Measurements from ENCODE around the gene RBFOX1.

Gene RBFOX1

DNA sequence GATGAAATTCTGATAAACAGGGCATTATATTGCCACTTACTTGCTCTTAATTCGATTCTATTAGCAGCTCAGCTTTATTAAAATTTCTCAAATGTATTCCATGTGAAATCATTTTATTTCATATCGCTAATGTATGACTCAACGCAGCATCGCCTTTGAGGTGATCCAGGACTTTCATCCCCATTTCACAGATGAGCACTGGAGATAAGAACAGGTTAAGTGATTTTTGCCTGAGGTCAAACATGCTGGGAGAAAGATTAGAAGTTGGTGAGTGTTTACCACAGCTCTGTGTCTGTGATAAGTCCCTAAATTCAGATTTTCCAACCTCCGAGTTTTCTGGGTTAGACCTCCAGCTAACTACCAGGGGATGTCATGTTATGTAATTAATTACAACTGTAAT is 43.6 kb downstream of the RBFOX1 start:
- no peak for FAIRE-seq

DNA sequence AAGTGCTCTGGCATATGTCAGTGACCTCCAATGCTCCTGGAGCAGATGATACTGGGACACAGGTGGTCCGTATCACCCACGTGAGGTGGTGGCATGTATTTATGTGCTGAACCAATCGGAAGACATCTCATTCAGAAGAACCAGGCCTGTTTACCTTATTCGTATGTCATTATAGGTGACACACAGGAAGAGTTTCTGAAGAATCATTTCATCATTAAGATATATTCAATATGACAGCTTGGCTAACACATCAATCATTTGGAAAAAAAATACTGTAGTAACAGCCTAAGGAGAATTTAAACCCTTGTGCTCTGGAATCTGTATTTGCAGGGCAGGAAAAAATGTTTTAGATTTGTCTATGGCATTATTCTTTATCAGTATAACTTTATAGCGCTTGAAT is 44.6 kb downstream of the RBFOX1 start:
- no peak for FAIRE-seq

DNA sequence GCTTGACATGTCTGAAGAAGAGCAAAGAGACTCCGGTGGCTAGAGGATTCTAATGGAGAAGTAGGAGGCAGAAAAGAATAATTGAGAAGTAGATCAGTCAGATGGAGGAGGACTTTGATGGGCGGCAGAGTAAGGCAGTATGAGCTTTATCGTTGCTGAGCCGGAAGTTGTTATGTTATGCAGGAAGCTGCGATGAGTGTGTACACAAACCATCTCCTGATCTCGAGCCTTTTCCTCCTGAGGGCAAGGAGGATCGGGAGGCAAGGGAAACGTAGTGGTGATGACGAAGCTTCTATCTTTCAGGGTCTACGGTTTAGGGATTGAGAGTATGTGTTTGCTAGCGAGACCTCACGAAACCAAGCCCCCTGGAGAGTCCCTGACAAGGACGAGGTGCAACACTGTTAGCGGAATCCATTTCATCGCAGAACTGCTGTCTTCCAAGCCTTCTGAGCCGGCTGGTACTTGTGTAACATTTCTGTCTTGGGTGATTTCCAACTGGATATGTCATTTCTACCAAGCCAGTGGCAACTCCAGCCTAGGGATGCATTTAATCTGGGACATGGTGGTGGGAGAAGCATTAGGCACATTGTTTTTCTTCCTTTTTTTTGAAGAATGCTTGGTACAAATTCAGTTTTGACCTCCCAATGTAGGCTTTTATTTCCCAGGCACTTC is 45.5 kb downstream of the RBFOX1 start:
- FAIRE-seq = no peak

DNA sequence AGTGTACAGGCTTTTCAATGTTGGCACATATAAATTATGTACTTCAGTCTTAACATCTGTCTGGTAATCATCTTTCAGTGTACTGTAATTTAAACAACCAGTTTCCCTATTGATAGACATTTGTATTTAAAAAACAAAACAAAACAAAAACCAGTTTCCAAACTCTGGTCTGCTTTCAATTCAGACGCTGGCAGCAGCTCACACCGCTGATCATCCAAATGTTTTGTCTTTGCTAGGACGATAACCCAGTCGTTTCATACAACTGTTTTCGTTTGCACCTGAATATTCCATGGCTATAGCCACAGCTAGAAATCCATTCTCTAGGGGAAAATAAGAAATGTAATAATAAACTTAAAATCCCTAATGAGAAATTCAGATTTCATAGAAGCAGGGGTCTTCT is 47.8 kb downstream of the RBFOX1 start:
- FAIRE-seq = no peak

DNA sequence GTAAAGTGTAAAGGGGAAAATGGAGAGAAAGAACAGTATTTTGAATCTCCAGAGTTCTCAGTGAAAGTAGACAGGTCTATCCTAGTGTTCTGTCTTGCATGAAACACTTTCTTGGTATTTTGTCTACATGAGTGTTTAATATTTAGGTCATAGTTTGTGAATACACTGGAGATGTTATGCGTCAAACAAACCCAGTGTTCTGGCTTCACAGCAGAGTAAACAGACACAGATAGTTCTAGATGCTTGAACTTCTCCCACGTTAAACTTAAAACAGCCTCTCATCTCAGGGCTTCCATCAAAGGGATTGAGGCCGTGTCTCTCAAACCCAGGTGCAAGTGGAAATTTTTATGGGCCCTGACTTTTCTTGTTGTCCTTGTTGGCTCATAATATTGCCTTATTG is 48.3 kb downstream of the RBFOX1 start:
- FAIRE-seq = no peak

DNA sequence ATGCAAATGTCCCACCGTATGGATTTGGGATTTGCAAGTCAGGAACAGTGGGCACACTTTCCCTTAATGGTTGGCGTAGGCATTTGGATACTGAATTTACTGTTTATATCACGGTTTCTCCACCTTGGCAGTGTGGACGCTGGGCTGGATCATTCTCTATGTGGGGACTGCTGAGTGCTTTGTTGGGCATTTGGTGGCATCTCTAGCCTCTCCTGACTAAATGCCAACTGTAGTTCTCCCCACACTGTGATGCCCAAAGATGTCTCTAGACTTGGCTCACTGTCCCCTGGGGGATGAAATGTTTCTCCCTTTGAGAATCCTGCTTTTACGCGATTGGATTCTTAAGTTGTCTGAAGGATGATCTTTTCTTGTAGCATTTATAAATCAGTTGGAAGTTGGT is 49.0 kb downstream of the RBFOX1 start:
- FAIRE-seq = no peak

DNA sequence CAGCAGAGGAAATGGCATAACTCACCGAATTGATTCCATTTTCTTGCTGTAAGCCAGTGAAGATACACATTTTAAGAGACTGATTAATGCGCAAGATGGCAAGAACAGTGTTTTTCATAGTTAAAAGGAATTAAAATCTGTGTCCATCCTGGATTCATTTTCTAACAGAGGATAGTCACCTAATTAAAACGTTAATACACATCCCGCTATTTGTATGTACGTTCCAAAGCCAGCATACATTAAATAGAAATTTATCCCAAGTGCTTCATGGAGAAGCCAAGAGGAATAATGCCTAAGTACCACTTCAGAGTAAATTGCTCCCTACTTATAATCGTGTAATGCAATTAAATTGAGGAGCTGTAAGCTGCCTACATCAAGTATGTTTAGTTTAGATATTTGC is 49.9 kb downstream of the RBFOX1 start:
- FAIRE-seq = no peak

DNA sequence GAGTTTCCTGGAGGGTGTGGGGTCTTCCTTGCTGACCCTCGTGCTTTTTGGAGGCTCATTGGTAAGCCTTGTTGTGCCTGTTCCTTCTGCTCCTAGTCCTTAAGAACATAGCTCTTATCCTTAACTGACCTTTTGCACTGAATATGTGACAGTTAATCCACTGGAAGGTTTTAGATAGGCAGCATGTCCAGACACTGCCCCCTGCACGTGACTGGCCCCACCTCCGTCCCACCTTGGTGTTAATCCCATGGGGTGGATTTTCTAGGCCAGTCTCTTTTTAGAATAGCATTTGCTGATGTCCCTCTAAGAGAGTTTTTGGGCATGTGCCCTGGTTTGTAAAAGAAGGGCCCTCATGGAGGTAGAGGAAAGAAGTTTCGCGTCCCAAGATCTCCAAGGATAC is 58.3 kb downstream of the RBFOX1 start:
- no peak for FAIRE-seq

DNA sequence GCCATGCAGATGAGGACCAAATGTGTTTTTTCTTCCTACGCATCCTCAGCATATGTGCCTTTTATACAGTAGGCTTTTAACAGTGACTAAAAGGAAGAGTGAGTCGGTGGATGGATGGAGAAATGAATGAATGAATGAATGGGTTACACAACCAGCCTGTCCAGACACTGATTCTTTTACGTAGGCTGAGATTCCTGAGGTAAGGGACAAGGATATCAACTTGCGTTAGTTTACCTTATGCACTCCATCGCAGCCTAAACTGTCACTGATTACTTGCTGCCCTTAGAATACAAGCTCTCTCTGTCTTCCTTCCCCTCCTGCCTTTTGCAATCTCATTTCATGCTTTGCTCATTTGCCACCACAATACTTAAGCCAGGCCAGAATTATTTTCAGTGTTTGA is 59.0 kb downstream of the RBFOX1 start:
- FAIRE-seq = no peak

DNA sequence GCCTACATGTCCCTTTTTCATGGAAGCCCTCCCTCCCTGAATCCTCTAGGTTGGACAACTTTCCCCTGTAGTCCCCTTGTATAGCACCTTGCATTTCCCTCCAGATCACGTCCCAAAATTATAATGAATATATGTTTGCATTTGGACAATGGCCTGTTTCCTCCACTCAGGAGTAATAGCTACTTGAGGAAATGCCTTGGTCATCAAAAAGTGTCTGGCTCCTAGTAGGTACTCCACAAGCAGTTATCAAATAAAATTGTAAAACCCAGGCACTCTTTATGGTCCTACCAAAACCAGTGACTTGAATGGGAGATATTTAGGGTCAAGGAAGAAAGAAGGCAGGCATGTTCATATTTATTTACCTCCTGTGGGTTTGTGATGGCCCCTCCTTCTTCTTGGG is 59.6 kb downstream of the RBFOX1 start:
- no peak for FAIRE-seq

DNA sequence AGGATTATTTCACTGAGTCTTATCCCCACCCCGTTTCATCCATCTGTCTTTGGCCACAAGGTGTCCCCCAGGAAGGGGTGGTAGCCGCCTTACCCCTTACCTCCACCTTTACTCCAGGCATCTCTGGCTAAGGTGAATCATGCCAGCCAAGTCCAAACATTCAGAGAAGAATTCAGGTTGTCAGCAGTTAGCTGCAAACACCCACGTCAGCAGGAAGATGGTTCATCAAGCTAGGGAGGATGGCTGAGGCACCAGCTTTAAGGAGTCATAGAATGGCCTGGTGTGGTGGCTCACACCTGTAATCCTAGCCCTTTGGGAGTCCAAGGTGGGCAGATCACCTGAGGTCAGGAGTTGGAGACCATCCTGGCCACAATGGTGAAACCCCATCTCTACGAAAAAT is 61.0 kb downstream of the RBFOX1 start:
- FAIRE-seq = no peak

DNA sequence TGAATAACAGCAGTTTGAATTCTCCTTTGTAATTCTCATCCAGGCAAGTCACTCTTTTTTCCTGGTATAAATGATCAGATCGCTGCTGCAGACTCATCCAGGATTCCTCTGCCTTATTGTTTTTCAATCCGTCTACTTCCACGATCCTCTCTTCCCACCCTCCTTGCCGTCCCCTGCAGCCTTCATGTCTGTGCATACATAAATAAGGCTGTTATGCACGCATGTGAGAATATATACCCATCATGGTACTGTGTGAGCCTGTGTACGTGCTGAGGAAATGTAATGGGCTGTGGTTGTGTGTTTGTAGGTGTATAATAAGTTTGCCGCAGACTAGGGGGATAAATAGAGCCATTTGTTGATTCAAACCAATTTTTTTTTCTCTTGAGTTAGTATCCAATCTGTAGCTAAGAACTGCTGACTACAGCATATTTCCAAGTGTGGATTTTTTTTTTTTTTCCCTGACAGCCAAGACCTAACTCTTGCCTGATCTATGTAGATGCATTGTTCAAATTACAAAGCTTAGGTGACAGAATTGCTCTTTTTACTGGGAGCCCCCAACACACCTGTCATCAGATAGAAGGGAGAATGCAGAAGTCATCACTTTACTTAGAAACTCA is 62.2 kb downstream of the RBFOX1 start:
- FAIRE-seq = no peak

DNA sequence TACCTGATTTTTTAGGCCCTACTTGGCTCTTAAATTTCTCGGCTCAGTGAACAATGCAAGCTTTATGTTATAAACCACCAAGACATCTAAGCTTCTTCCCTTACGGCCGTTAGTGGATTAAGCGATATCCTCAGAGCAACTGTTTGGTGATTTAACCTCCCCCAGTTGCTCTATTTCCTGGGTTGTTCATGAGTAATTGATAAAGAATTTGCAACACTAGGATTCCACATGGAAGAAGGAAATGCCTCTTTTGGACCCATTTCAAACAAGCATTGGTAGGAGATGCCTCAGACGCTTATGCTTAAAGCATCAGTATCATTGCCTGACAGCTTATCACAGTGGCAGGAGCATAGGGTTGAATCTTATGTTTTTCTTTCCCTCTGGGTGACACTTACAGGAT is 65.3 kb downstream of the RBFOX1 start:
- no peak for FAIRE-seq

DNA sequence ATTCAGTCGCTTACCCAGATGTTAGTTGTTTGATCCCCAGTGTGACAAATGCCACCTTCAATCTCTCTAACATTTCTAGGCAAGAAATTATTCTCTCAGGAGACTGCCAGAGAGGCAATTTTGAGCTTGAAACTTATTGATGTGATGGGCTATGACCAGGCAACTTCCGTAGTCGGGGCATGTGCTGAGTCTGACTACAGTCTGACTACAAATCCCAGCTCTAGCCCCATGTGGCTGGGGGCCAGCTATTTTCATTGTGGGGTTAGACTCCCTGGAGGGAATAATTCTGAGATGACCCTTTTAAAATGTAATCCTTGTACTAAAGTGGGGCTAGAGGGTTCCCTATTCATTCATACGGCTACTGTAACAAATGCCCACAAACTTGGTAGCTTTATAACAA is 65.9 kb downstream of the RBFOX1 start:
- FAIRE-seq = no peak

DNA sequence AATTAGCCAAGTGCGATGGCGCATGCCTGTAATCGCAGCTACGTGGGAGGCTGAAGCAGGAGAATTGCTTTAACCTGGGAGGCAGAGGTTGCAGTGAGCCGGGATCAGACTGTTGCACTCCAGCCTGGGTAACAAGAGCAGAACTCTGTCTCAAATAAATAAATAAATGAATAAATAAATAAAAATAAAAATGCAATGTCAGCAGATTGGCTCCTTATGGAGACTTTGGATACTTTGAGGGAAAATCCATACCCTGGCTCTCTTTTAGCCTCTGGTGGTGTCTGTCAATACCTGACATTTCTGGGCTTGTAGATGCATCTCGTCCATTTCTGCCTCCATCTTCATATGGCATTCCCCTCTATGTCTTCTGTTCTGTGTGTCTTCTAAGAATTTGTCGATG is 66.7 kb downstream of the RBFOX1 start:
- FAIRE-seq = no peak

DNA sequence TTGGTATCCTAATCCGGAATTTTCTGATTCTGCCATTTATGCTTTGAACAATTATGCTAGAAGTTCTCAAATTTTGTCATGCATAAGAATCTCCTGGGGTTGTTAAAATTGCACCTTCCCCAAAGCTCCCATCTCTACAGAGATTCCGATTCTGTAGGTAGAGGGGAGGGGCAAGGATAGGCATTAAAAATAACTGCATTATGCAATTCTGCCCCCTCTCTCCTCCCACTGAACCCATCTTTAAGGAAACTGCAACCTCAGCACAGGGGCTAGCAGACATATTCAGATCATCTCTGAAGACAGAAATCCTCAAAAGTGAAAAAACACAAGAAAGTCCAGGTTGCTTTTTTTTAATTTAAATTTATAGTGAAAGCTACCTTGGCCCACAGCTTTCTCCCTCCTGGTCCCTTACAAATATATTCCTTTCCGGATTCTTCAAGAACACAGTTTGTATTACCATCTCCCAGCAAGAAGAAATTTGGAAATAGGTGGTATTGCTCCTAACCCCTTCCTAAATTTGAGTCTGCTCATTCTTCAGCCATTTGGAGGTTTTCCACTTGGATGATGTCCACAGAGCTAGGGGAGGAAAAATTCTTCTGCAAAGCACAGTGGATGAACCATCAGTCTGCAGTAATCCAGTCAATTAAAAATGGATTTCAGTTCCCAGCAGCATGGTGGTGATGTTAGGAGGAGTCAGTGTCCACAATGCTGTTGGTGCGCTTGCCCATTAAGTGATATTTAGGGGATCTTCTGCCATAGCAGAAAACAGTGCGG is 67.7 kb downstream of the RBFOX1 start:
- no peak for FAIRE-seq

DNA sequence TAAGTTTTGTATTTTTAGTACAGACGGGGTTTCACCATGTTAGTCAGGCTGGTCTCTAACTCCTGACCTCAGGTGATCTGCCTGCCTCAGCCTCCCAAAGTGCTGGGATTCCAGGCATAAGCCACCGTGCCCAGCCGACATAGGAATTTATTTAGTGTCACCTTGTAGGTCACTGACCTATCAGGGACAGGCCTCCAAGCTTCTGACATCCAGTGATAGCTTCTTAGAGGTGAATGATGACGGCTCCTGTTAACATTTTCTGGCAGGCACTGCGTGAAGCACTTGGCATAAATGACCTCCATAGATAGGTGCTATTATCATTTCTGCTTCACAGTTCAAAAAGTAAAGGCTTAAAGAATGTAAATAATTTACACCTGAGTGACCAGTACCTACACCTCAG is 71.6 kb downstream of the RBFOX1 start:
- FAIRE-seq = no peak

DNA sequence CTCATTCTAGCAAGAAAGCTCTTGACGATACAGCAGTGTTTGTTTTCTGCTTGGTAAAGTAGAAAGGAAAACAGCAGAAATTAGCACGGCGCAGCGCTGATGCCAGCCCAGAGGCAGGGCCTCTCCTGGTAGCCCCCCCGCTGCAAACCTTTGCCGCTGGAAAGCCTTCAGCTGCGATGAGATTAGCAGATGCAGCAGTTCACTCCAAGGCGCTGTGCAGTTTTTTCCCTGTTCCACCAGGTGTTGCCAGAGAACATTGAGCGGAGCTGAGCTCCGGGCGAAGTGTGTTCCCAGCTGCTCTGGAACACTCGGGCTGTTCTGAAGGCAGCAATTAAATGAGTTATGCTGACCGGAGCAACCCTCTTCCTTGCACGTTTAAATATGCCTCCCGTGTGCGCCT is 72.5 kb downstream of the RBFOX1 start:
- no peak for FAIRE-seq

DNA sequence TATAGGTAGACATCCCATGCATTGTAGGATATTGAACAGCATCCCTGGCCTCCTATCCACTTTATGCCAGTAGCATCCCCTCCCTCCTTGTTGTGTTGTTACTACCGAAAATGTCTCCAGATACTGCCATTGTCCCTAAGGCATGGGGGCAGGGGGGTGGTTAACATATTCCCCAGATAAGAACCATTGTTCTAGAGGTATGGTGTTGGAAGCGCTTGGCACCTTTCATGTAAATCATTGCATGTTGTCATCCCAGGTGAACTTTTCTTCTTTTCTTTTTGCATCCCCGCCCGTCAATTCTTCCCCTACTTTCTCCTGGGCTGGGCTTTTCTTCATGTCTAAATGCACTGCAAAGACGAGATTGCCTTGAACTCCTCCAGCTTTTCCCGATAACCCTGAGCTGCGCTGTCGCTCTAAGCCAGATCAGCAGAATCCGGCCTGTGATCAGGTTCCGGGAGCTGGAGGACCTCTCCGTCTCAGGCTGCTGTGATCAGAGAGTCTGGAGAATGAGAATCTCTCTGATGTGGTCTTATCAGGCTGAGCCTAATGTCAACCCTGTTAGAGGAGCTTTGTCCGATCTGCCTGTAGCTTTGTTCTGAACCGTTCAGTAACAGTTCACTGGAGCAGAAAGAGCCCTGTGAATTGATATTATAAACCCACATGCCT is 76.2 kb downstream of the RBFOX1 start:
- FAIRE-seq = no peak

DNA sequence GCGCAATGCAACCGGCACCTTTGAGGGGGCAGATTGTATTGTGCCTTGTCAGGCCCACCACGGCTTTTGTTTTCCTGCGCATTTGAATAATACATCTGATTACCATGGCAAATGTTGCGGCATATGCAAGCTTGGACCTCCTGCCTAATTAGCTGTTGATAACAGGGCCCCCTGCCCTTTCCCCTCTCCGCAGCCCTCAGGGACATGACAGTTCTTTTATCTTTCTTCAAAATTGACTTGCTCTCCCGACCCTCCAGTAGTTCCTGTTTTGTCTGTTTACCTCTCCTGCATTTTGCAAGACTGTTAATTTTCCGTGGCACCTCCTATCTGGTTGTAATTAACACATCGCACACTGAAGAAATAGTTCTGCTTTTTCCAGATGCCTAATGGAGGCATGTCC is 86.8 kb downstream of the RBFOX1 start:
- FAIRE-seq = no peak

DNA sequence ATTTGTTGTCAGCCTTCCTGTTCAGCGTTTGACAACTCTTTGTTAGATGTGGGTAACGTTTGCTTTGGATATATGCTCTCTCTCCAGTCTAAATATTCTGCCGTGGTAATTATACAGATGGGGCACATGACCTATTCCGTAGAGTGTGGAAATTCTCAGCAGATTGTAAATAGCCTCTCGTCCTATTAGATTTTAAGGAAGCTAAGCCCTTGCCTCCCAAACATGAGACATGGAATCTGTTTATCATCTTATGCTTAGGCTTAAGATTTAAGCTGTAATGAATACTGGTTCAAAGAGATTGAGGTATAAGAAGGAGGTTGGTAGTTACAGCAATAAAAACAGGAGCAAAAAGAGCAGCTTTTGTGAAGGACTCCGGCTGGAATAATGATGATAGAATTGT is 87.4 kb downstream of the RBFOX1 start:
- no peak for FAIRE-seq

DNA sequence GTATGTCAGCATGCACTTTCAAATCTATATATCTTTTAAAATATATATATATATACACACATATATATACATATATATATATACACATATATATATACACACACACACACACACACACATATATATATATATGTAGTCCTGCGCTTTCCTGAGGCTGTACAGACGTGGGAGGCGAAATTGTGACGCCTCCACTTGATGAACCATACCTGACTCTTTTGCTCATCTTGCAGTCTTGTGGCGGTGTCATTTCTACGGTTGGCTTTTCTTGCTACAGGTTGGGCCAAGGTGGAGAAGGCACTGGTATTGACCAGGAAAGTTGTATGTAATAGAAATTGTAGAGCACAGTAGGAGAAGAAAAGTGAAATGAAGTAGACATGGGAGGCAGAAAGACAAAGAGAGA is 88.2 kb downstream of the RBFOX1 start:
- FAIRE-seq = no peak

DNA sequence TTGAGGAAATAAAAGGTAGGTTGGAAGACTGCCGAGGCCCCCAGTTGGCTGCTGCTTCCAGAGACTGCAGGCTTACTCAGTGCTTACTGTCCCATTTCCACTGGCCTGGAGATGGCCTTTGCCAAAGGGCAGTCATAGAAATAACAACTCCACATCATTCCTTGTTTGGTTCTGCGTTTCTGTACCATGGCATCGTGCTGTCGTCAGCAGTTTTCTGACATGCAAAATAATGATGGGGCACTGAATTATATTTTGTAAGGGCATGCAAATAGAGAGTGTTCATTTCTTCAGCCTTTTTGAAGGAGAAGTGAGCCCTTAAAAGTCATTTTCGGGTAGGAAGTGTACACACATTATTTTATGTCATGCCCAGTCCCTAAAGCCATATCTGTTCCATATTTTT is 88.9 kb downstream of the RBFOX1 start:
- no peak for FAIRE-seq

Measured in G401.6 (cell line).